ENCODE measurements around the gene SCN2B. TPM values are rescaled to one million over a fixed set of nuclear protein-coding genes. Genes with fewer than 3 reads are reported as not detected.

The SCN2B gene
- total RNA-seq, 1 donor = not detected

DNA sequence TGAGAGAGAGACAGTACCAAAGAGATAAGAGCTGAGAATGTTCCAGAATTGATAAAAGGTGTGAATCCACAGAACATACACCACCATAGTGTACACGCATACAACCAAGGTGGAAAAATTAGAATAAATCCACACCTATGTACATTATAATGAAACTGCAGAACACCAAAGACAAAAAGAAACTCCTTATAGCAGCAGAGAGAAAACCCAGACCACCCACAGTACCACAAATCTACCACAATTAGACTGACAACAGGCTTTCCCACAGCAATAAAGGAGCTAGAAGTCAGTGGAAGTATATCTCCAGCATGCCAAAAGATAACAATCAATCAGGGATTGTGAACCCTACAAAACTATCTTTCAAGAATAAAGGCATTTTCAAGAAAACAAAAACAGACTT, 55.6 kb downstream of the SCN2B start:
- DNase-seq (ENCODE audit: low read depth) = no peak
- TF ChIP-seq, protein P1, sequence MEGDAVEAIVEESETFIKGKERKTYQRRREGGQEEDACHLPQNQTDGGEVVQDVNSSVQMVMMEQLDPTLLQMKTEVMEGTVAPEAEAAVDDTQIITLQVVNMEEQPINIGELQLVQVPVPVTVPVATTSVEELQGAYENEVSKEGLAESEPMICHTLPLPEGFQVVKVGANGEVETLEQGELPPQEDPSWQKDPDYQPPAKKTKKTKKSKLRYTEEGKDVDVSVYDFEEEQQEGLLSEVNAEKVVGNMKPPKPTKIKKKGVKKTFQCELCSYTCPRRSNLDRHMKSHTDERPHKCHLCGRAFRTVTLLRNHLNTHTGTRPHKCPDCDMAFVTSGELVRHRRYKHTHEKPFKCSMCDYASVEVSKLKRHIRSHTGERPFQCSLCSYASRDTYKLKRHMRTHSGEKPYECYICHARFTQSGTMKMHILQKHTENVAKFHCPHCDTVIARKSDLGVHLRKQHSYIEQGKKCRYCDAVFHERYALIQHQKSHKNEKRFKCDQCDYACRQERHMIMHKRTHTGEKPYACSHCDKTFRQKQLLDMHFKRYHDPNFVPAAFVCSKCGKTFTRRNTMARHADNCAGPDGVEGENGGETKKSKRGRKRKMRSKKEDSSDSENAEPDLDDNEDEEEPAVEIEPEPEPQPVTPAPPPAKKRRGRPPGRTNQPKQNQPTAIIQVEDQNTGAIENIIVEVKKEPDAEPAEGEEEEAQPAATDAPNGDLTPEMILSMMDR (IDR thresholded peaks at IDR 0.05; ENCODE audit: insufficient read depth, low read length) = no peak
- H3K4me3 ChIP-seq (ENCODE audit: low read depth, low read length) = no peak overlapping the region

DNA sequence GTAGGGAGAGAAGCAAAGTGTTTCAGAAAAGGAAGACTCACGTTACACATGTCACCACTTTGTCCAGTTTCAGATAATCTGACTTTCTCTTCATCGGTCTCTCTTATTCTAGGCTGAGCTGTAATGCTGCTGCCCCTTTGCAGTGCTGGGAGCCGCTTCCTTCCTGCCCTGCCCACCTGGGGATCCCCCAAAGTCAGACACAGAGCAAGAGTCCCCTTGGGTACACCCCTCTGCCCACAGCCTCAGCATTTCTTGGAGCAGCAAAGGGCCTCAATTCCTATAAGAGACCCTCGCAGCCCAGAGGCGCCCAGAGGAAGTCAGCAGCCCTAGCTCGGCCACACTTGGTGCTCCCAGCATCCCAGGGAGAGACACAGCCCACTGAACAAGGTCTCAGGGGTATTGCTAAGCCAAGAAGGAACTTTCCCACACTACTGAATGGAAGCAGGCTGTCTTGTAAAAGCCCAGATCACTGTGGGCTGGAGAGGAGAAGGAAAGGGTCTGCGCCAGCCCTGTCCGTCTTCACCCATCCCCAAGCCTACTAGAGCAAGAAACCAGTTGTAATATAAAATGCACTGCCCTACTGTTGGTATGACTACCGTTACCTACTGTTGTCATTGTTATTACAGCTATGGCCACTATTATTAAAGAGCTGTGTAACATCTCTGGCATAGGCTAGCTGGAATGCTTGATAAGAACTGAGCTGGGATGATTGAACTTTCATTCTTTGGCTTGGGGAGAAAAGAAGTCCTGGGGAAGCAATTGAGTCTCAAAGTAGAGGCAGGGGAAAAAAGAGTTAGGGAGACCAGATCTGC, 58.4 kb downstream of the SCN2B start:
- TF ChIP-seq, protein P1 (IDR thresholded peaks at IDR 0.05; ENCODE audit: insufficient read depth, low read length) = no peak
- DNase-seq (ENCODE audit: low read depth) = no peak
- H3K4me3 ChIP-seq (ENCODE audit: low read depth, low read length) = no peak overlapping the region

DNA sequence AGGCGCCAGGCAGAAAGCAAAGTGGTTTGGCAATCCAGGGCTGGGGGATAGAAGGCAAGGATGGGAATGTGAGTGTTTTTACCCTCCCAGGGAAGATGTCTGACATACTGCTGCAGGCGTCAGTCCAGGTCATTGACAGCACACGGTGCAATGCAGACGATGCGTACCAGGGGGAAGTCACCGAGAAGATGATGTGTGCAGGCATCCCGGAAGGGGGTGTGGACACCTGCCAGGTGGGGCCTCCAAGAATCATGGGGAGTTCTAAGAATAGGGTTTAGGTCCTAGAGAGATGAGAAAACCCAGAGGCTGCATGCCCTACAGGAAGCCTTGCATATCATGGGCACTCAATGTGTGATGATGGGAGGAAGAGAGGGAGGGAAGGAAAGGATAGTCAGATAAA, 61.4 kb downstream of the SCN2B start:
- no peak for DNase-seq (ENCODE audit: low read depth)
- H3K4me3 ChIP-seq (ENCODE audit: low read depth, low read length) = no peak overlapping the region
- TF ChIP-seq, protein P1 (IDR thresholded peaks at IDR 0.05; ENCODE audit: insufficient read depth, low read length) = no peak

GRCh38 chr11:118114266-118114665, 62.2 kb downstream of the SCN2B start:
- TF ChIP-seq, protein P1 (IDR thresholded peaks at IDR 0.05; ENCODE audit: insufficient read depth, low read length) = no peak
- no peak for DNase-seq (ENCODE audit: low read depth)
- no peak overlapping the region for H3K4me3 ChIP-seq (ENCODE audit: low read depth, low read length)

DNA sequence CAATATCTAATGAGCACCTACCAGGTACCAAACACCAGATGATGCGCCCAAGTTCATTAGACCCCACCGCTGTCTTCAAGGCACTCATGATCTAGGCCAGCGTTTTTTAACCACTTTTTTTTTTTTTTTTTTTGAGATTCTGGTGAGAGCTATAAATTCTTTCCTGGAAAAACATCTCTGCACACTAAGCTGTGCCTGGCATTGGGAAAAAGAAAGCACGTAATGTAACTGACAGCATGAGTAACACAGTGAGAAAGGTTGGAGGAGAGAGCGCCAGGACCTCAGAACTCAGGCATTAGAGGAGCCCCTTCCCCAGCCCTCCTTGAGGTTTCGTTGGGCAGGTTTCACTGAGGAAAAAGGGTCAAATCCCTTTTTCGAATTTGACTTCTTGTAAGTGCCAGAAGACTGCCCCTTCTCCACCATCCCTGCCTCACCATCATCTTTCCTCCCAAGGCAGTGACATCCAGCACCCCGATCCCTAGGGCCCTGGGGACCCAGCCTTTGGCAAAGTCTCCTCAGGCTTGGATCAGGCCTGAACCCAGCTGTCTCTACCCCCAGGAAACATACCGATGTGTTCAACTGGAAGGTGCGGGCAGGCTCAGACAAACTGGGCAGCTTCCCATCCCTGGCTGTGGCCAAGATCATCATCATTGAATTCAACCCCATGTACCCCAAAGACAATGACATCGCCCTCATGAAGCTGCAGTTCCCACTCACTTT, 63.6 kb downstream of the SCN2B start:
- TF ChIP-seq, protein P1 (IDR thresholded peaks at IDR 0.05; ENCODE audit: insufficient read depth, low read length) = no peak
- no peak for DNase-seq (ENCODE audit: low read depth)
- no peak overlapping the region for H3K4me3 ChIP-seq (ENCODE audit: low read depth, low read length)

Small RNA genes within 50 kb of the gene (small RNA-seq; reads per million reads assigned to genes)
- not detected for gene HSPE1P18

Other genes with a start within 250 kb of the SCN2B start
- not detected in 2 replicates for gene TMPRSS13, start 247.2 kb downstream of the SCN2B start, total RNA-seq (ENCODE audit: low replicate concordance)
- gene IL10RA, start 190.2 kb downstream of the SCN2B start, total RNA-seq (ENCODE audit: low replicate concordance) = not detected in 2 replicates
- gene TMPRSS4, start 99.6 kb downstream of the SCN2B start, total RNA-seq (ENCODE audit: low replicate concordance) = not detected in 2 replicates
- not detected in 2 replicates for gene SMIM35, start 89.7 kb downstream of the SCN2B start, total RNA-seq (ENCODE audit: low replicate concordance)
- under 0.01 and 0.25 TPM in 2 replicates for gene SCN4B, start 23.8 kb downstream of the SCN2B start, total RNA-seq (ENCODE audit: low replicate concordance)
- not detected in 2 replicates for gene JAML, start 48.4 kb upstream of the SCN2B start, total RNA-seq (ENCODE audit: low replicate concordance)
- 0.41 and 0.45 TPM in 2 replicates for gene MPZL3, start 75.7 kb upstream of the SCN2B start, total RNA-seq (ENCODE audit: low replicate concordance)
- gene MPZL2, start 87.7 kb upstream of the SCN2B start, total RNA-seq (ENCODE audit: low replicate concordance) = 0.36 and 1.1 TPM in 2 replicates
- gene CD3E, start 128.1 kb upstream of the SCN2B start, total RNA-seq (ENCODE audit: low replicate concordance) = not detected in 2 replicates
- not detected in 2 replicates for gene CD3D, start 166.1 kb upstream of the SCN2B start, total RNA-seq (ENCODE audit: low replicate concordance)
- not detected in 2 replicates for gene CD3G, start 167.7 kb upstream of the SCN2B start, total RNA-seq (ENCODE audit: low replicate concordance)
- gene UBE4A, start 183.0 kb upstream of the SCN2B start, total RNA-seq (ENCODE audit: low replicate concordance) = 25.7 and 74.8 TPM in 2 replicates
- gene ATP5MG, start 225.0 kb upstream of the SCN2B start, total RNA-seq (ENCODE audit: low replicate concordance) = 55.2 and 72.8 TPM in 2 replicates

Measured in fibroblast of the aortic adventitia (primary cell).